ENCODE results near the gene WDR47. TPM values are rescaled to one million over a fixed set of nuclear protein-coding genes. Genes with fewer than 3 reads are reported as not detected.
"Not testable (repeated sequence)": the region's sequence is repeated elsewhere in the genome, so short reads cannot be mapped to it uniquely, and the experiment has no call there.

The WDR47 gene
- total and polyA plus RNA-seq, 2 donors, result 7.8 to 10.8 TPM

GRCh38 chr1:108947871-108948525, 93.9 kb downstream of the WDR47 start:
- Histone ChIP-seq H3K27me3 (ENCODE audit: control insufficient read depth in 2 of 2, insufficient read depth in 1 of 2, low read length in 1 of 2) (no peaks in the 10 kb centered on the region), H3K36me3 (ENCODE audit: control insufficient read depth in 2 of 2, insufficient read depth in 2 of 2, low read length in 1 of 2) (peaks cover 0 to 21% of the 10 kb centered on the region in 2 donors), H3K27ac (ENCODE audit: low read depth in 1 of 2, low read length in 1 of 2) (no peak overlapping the region), H3K4me3 (ENCODE audit: low read length in 2 of 2) (no peak overlapping the region), H3K9me3 (ENCODE audit: control insufficient read depth in 2 of 2, insufficient read depth in 1 of 2, low read length in 1 of 2) (no peaks in the 10 kb centered on the region), H3K4me1 (ENCODE audit: control insufficient read depth in 2 of 2, insufficient read depth in 2 of 2, low read length in 2 of 2) (no peaks in the 10 kb centered on the region)
- WGBS, result 51% methylated on average over 6 of the region's 6 CpGs
- no peak for DNase-seq (ENCODE audit: low read depth in 6 of 9, low spot score in 9 of 9)

DNA sequence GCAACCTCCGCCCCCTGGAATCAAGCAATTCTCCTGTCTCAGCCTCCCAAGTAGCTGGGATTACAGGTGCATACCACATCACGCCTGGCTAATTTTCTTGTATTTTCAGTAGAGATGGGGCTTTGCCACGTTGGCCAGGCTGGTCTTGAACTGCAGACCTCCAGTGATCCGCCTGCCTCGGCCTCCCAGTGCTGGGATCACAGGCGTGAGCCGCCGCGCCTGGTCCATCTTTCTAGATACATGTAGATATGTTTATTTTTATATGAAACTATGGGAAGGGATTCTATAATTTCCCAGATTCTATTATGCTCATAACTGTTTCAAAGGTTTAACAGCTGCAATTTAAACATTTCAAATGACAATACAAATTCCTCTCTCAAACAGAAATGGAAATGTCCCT, 105.7 kb downstream of the WDR47 start:
- Histone ChIP-seq H3K4me1 (ENCODE audit: control insufficient read depth in 2 of 2, insufficient read depth in 2 of 2, low read length in 2 of 2) (no peaks in the 10 kb centered on the region), H3K36me3 (ENCODE audit: control insufficient read depth in 2 of 2, insufficient read depth in 2 of 2, low read length in 1 of 2) (peaks cover 23 to 67% of the 10 kb centered on the region in 2 donors), H3K27me3 (ENCODE audit: control insufficient read depth in 2 of 2, insufficient read depth in 1 of 2, low read length in 1 of 2) (no peaks in the 10 kb centered on the region), H3K9me3 (ENCODE audit: control insufficient read depth in 2 of 2, insufficient read depth in 1 of 2, low read length in 1 of 2) (no peaks in the 10 kb centered on the region), H3K27ac (ENCODE audit: low read depth in 1 of 2, low read length in 1 of 2) (no peak overlapping the region), H3K4me3 (ENCODE audit: low read length in 2 of 2) (no peak overlapping the region)
- WGBS, result 99% methylated on average over 9 of the region's 9 CpGs
- no peak for DNase-seq (ENCODE audit: low read depth in 6 of 9, low spot score in 9 of 9)

GRCh38 chr1:108933944-108934343, 108.0 kb downstream of the WDR47 start:
- Histone ChIP-seq H3K4me1 (ENCODE audit: control insufficient read depth in 2 of 2, insufficient read depth in 2 of 2, low read length in 2 of 2) (no peaks in the 10 kb centered on the region), H3K36me3 (ENCODE audit: control insufficient read depth in 2 of 2, insufficient read depth in 2 of 2, low read length in 1 of 2) (peaks cover 27 to 78% of the 10 kb centered on the region in 2 donors), H3K9me3 (ENCODE audit: control insufficient read depth in 2 of 2, insufficient read depth in 1 of 2, low read length in 1 of 2) (no peaks in the 10 kb centered on the region), H3K27me3 (ENCODE audit: control insufficient read depth in 2 of 2, insufficient read depth in 1 of 2, low read length in 1 of 2) (no peaks in the 10 kb centered on the region), H3K27ac (ENCODE audit: low read depth in 1 of 2, low read length in 1 of 2) (no peak overlapping the region), H3K4me3 (ENCODE audit: low read length in 2 of 2) (no peak overlapping the region)
- WGBS, result 99% methylated on average over 5 of the region's 5 CpGs
- no peak for DNase-seq (ENCODE audit: low read depth in 6 of 9, low spot score in 9 of 9)

DNA sequence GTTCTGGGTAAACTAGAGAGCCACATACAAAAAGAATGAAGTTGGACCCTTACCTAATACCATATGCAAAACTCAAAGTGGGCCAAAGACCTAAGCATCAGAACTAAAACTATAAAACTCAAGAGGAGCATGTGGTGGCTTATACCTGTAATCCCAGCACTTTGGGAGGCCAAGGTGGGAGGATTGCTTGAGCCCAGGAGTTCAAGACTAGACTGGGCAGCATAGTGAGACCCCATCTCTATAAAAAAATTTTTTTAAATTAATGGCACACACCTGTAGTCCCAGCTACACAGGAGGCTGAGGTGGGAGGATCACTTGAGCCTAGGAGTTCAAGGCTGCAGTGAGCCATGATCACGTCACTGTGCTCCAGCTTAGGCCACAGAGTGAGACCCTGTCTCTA, 114.3 kb downstream of the WDR47 start:
- DNase-seq (ENCODE audit: low read depth in 6 of 9, low spot score in 9 of 9); H3K9me3 ChIP-seq (ENCODE audit: control insufficient read depth in 2 of 2, insufficient read depth in 1 of 2, low read length in 1 of 2); H3K27ac ChIP-seq (ENCODE audit: low read depth in 1 of 2, low read length in 1 of 2); H3K4me3 ChIP-seq (ENCODE audit: low read length in 2 of 2); H3K4me1 ChIP-seq (ENCODE audit: control insufficient read depth in 2 of 2, insufficient read depth in 2 of 2, low read length in 2 of 2); H3K27me3 ChIP-seq (ENCODE audit: control insufficient read depth in 2 of 2, insufficient read depth in 1 of 2, low read length in 1 of 2): not testable (repeated sequence)
- peaks cover 37 to 74% of the 10 kb centered on the region in 2 donors for H3K36me3 ChIP-seq (ENCODE audit: control insufficient read depth in 2 of 2, insufficient read depth in 2 of 2, low read length in 1 of 2)
- 98% methylated on average over 1 of the region's 1 CpG for WGBS

DNA sequence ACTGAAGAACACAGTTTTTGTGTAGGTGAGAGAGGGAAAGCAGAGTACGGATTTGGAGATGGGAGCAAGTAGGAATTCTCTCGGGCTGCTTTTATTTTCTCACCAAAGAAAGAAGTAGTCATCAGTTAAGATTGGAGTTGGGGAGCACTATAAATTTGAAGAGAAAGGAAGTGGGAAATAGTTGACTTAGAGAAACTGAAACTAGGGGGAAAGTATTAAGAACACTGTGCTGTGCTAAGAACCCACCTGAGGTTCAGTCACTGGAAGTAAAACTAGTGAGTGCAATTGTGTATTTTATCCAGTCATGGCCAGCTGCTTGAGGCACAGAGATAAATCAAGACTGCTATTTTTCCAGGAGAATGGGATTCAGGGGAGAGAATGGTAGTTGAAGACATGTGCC, 116.0 kb downstream of the WDR47 start:
- no peaks in the 10 kb centered on the region for H3K27me3 ChIP-seq (ENCODE audit: control insufficient read depth in 2 of 2, insufficient read depth in 1 of 2, low read length in 1 of 2)
- H3K9me3 ChIP-seq (ENCODE audit: control insufficient read depth in 2 of 2, insufficient read depth in 1 of 2, low read length in 1 of 2), result no peaks in the 10 kb centered on the region
- H3K27ac ChIP-seq (ENCODE audit: low read depth in 1 of 2, low read length in 1 of 2), result no peak overlapping the region
- no peak for DNase-seq (ENCODE audit: low read depth in 6 of 9, low spot score in 9 of 9)
- WGBS, result 97% methylated on average over 2 of the region's 2 CpGs
- H3K4me3 ChIP-seq (ENCODE audit: low read length in 2 of 2), result no peak overlapping the region
- peaks cover 34 to 63% of the 10 kb centered on the region in 2 donors for H3K36me3 ChIP-seq (ENCODE audit: control insufficient read depth in 2 of 2, insufficient read depth in 2 of 2, low read length in 1 of 2)
- no peaks in the 10 kb centered on the region for H3K4me1 ChIP-seq (ENCODE audit: control insufficient read depth in 2 of 2, insufficient read depth in 2 of 2, low read length in 2 of 2)

Other genes with a start within 250 kb of the WDR47 start
- 0.14 TPM for gene AKNAD1, start 185.0 kb downstream of the WDR47 start, total RNA-seq
- gene AKNAD1, start 185.0 kb downstream of the WDR47 start, polyA plus RNA-seq, result 0.84 TPM
- gene GPSM2, start 165.1 kb downstream of the WDR47 start, total RNA-seq, result 28.6 TPM
- gene GPSM2, start 165.1 kb downstream of the WDR47 start, polyA plus RNA-seq, result 5.8 TPM
- gene CLCC1, start 78.6 kb downstream of the WDR47 start, total RNA-seq, result 7.9 TPM
- gene CLCC1, start 78.6 kb downstream of the WDR47 start, polyA plus RNA-seq, result 8.9 TPM
- gene TAF13, start 33.9 kb upstream of the WDR47 start, total RNA-seq, result 14.8 TPM
- gene TAF13, start 33.9 kb upstream of the WDR47 start, polyA plus RNA-seq, result 40.6 TPM
- gene TMEM167B, start 48.7 kb upstream of the WDR47 start, total RNA-seq, result 24.9 TPM
- 30.0 TPM for gene TMEM167B, start 48.7 kb upstream of the WDR47 start, polyA plus RNA-seq
- gene ELAPOR1, start 72.0 kb upstream of the WDR47 start, total RNA-seq, result 1.3 TPM
- gene ELAPOR1, start 72.0 kb upstream of the WDR47 start, polyA plus RNA-seq, result 1.2 TPM
- gene SARS1, start 171.8 kb upstream of the WDR47 start, total RNA-seq, result 109 TPM
- gene SARS1, start 171.8 kb upstream of the WDR47 start, polyA plus RNA-seq, result 72.2 TPM
- gene CELSR2, start 207.4 kb upstream of the WDR47 start, total RNA-seq, result 1.2 TPM
- gene CELSR2, start 207.4 kb upstream of the WDR47 start, polyA plus RNA-seq, result 2.5 TPM
- 16.6 TPM for gene PSRC1, start 241.0 kb upstream of the WDR47 start, total RNA-seq
- 5.8 TPM for gene PSRC1, start 241.0 kb upstream of the WDR47 start, polyA plus RNA-seq

All from thymus (tissue), 11 donors.